Activated T-helper 1 cell treated with Interleukin-2 at 50 U/mL for 16 hours (primary cell): ENCODE measurements around the gene CACNA1B.
"Not testable (repeated sequence)": the region's sequence is repeated elsewhere in the genome, so short reads cannot be mapped to it uniquely, and the experiment has no call there.

ENCODE experiments used
- DNase-seq: peaks from one replicate; pipeline ENCODE4 v3.0.0-alpha.2; 2020; ENCODE audit warnings: low read depth

The CACNA1B gene

DNA sequence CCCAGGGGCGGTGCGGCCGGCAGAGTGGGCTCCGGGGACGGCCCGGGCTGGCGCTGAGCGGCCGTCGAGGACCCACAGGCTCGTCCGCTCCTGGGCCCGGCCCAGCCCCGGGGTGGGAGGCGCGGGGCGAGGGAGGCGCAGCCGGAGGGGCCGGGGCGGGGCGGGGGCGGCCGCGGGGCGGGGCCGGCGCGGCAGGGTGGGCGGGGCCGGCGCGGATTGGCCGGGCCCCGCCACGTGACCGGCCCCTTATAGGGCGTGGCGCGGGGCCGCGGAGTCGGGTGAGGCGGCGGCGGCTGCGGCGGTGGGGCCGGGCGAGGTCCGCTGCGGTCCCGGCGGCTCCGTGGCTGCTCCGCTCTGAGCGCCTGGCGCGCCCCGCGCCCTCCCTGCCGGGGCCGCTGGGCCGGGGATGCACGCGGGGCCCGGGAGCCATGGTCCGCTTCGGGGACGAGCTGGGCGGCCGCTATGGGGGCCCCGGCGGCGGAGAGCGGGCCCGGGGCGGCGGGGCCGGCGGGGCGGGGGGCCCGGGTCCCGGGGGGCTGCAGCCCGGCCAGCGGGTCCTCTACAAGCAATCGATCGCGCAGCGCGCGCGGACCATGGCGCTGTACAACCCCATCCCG is at the start of gene CACNA1B:
Gene CACNA1B, plus strand, starts transcription at position 277 of the 617 bp plus-strand sequence. Its CDS starts 152 bp downstream, at position 429.
- DNase-seq = not testable (repeated sequence)

DNA sequence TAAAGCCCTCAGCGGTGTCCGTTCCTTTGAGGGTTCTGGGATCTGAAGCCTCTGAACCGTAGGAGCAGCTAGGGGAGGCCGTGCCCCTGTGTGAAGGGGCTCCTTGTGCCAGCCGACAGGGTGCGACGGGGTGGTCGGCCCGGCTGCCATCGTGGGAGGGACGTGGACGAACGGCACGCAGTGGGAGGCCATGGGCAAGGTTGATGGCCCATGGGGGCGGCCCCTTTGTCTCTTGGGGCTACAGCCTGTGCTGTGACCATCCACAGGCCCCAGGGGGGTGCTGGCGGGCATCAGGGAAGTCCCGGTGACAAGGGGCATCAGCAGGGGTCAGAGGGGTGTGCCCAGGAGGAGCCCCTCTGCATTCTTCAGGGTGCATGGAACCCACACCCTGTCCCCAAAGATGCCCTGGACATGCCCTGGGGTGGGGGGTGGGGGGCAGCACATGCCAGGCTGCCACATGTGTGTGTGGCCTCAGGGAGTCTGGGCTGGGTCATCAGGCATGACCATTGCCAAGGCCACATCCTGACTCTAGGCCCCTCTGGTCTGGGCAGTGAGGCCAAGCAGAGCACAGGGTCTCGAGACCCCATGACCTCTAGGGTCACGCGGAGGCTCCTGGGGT is 49.6 kb upstream of the CACNA1B start:
- no peak for DNase-seq

DNA sequence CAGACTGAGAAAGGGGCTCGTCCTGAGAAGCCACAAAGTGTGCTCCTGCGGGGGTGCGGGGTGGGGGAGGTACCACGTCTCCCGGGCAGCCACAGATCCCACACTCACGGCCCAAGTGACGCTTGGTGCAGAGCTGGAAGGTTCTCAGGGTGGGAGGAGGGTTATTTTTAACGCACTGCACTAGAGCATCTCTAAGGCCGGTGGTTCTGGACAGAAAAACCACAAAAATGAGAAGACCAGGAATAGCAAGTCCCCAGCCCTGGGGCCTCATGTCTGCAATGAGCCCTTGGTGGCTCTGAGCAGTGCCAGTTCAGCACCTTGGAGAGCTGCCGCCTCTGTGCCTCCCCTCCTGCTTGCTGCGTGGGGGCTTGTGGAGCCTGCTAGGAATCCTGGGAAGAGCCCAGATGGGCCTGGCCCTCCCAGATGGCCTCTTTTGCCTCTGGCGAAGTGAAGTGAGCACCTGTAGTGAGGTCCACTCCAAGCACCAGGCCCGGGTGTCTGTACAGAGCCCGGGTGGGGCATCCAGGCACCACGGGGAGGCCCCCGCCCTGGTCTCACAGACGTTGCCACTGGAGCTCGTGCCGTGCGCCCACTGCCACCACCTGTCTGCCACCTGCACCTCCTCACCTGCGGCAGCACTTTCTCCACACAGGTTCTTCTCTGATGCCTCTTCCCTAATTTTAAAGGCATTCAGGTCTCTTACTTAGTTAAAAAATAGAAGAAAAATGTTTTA is 48.9 kb upstream of the CACNA1B start:
- DNase-seq = no peak

DNA sequence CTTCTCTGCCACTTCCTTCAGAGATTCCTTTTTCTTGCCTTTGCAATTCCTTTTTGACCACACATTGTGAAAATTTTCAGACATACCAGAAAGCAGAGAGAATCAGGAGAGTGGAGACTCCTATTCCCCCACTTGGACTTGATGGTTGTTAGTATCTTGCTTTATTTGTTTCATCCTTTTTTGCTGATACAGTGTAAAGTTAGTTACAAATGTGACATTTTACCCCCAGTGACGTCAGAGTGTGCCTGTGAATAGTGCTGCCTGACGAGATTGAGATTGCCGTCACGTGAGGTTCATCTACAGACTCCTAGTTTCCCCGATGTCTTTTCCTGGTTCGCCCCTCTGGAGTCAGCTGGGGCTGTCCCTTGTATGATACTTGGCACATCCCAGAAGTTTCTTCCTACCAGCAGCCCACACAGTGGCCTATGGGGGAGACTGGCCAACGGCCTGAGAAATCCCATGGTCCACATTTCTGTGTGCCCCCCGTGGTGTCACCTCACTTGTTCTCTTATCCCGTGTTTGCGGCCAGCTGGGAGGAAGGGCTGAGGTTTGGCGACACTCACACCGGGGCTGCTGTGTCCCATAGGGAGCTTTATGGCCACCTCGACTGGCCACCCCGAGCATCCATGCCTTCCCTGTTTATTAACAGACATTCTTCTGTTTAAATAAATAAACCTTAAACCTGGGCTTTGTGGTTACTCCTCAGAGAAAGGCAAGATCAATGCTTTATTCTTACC is 48.2 kb upstream of the CACNA1B start:
- DNase-seq = no peak

DNA sequence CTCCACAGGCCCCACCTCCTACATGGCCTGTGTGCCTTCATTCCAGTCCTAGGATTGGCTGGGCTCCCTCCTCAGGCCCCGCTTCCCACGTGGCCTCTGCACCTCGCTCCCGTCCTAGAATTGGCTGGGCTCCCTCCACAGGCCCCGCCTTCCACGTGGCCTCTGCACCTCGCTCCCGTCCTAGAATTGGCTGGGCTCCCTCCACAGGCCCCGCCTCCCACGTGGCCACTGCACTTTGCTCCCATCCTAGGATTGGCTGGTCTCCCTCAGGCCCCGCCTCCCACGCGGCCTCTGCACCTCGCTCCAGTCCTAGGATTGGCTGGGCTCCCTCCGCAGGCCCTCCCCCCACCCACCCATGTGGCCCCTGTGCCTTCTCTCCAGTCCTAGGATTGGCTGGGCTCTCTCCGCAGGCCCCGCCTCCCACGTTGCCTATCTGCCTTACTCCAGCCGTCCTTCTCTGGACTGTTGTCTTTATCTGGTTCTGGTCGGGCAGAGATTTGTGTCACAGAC is 45.3 kb upstream of the CACNA1B start:
- DNase-seq = no peak

DNA sequence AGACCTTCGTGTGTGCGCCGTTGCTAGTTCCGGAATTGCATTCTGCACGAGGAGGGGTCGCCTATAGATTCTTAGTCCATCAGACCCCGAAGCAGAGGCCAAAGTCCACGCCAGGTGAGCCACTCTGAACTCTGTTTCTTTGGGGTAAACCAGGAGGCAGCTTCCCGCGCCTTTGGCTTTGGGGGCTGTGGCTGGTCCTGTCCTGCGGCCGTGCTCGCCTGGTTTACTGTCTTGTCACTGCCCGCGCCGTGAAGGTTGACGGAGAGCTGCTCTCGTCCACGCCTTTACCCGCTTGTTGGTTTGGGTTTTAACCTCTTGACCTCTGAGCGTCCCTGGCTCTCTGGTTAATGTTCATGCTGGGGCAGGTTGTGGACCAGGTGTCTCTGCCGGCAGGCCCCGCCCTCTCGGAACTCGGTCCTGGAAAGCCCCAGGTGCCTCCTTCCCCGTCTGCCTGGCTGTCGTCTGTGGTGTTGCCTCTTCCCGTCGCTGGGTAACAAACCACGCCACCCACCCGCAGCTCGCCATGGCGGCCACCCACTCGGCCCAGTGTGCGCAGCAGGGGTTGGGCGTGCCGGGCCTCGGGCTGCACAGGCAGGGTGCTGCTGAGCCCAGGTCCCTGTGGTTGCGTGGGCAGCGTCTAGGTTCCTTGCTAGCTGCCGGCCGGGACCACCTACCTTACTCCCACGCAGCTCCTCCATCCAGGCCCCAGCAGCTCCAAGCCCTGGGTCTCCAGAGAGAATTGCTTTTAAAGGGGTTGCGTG is 44.6 kb upstream of the CACNA1B start:
- DNase-seq = no peak

DNA sequence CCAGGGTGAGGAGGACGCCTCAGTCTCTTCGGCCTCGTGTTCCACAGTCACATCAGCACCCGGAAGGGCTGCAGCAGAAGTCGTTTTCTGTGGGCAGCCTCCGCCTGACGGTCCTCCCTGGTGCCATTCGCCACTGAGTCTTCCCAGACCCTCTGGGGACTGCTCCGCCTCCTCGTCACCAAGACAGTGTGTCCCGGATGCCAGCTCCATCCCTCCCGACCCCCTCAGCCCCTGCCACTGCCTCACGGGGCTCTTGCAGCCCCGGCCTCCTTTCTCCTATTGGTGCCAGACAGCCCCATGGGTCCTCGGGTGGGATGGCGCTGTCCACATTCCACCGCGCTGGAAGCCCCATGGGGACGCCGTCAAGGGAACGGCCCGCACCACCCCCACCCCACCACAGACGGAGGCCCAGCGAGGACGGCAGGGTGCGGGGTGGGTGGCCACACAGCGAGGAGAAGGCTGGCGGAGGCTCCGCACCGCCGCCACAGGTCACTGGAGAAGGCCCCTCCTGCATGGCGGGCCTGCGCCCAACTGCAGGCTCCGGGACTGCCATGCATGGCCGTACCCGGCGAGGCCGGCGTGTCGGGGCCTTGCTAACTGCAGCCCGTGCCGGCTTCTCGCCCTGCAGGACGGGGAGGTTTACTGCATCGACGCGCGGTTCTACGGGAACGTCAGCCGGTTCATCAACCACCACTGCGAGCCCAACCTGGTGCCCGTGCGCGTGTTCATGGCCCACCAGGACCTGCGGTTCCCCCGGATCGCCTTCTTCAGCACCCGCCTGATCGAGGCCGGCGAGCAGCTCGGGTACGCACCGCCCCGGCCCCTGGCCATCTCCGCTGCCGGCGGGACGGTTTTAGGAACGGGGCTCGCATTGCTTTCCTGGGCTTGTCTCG is 43.6 kb upstream of the CACNA1B start:
- no peak for DNase-seq

DNA sequence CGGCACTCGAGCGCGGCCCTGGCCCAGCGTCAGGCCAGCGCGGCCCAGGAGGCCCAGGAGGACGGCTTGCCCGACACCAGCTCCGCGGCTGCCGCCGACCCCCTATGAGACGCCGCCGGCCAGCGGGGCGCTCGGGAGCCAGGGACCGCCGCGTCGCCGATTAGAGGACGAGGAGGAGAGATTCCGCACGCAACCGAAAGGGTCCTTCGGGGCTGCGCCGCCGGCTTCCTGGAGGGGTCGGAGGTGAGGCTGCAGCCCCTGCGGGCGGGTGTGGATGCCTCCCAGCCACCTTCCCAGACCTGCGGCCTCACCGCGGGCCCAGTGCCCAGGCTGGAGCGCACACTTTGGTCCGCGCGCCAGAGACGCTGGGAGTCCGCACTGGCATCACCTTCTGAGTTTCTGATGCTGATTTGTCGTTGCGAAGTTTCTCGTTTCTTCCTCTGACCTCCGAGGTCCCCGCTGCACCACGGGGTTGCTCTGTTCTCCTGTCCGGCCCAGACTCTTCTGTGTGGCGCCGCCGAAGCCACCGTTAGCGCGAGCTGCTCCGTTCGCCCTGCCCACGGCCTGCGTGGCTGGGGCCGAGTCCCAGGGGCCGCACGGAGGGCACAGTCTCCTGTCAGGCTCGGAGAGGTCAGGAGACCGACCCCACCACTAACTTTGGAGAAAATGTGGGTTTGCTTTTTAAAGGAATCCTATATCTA is 42.6 kb upstream of the CACNA1B start:
- no peak for DNase-seq

DNA sequence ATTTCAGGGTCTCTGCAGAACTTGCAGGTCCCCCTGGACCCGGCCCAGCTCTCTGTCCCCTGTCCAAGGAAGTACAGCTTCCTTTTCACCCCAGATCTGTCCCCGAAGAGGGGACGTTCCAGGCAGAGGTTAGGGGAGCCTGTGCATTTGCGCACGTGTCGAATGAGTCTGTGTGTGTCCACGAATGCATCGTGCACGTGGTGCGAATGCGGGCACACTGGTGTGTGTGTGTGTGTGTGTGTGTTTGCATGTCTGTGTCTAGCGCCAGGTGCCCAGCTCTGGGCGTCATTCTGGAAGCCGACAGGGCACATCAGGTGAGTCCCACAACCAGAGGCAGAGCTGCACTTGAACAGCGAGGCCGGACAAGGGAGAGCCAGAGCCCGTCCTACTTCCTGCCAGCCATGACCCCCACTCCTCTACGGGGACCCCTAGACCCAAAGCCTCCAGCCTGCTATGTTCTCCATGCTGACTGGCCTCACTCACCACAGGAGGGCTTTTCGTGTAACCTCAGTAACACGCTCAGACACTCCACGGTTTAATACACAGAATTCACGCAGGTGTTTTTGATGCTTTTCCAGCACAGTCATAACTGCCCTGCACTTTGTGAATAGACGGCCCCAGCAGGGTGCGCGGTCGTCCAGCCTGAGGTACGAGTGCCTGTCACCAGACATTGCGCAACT is 41.3 kb upstream of the CACNA1B start:
- DNase-seq = no peak

DNA sequence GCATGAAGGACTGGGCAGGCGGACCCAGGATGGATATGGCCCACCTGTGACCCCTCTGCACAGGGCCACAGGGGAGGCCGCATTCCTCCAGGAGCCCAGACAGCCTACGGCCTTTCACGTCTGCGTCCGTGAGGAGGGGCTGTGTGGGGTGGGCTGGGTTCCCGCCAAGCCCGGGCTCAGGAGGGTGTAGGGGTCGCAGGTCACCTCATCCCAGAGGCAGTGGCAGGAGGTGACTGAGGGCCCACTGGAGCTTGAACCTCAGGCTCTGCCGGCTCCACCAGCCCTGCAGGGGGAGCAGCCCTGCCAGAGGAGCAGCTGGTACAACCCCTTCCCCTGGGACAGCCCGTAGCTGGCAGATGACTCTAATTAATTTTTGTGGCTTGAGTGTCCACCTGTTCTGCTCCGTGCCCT is 40.7 kb upstream of the CACNA1B start:
- no peak for DNase-seq

DNA sequence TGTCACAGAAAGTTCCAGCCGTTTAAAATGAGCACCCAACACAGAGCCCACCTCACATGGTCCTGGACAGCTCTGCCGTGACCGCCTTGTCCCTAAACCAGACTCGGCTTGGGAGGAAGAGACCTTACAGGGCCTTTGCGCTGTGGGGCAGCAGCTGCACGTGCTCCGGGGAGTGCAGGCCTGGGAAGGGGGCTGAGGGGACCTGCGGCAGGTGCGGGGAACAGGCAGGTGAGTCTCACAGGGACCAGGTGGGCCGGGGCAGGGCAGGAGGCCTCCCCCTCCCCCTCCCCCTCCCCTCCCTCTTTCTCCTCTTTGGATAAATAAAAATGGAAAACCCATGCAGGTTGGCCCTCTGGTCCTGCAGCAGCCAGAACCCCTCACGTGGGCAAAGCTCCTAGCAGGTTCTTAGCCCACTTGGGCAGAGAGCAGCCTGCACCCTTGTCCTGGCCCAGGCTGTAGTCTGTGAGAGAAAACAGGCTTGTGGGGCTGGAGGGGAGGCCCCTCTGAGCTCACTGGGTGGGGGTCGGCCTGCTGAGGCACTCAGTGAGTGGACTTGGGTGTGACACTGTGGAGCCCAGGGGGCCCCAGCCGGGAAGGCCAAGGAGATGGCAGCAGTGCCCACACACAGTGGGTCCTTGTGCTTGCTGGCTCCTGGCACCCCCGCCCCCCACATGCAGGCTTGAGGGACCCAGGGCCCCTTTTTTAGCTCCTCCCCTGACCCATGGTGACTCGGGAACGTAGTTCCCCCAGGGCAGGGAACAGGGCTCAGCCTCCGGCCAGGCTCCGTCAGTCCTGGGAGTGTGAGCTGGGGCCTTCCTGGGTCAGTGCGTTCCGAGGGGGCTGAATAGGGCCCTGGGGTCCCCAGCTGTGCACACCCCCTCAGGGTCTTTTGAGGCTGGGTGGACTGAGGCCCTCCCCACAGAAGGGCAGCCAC is 40.0 kb upstream of the CACNA1B start:
- DNase-seq = no peak

DNA sequence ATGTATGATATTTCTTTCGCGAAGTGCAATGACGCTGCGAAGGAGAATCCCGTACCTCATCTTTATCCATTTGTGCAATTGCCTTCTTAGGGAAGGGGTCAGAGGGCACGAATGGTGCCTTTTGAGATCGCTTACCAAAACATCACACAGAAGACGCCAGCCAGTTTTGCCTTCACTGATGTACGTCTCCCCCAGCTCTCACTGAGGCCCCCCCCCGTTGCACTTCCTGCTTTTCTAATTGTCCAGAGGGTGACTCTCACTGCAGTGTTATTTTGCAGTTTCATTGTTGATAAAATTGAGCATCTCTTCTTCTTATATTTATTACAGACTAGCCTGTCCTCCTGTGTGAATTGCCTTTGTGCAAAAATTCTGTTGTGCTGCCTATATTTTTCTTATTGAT is 39.0 kb upstream of the CACNA1B start:
- DNase-seq = no peak

DNA sequence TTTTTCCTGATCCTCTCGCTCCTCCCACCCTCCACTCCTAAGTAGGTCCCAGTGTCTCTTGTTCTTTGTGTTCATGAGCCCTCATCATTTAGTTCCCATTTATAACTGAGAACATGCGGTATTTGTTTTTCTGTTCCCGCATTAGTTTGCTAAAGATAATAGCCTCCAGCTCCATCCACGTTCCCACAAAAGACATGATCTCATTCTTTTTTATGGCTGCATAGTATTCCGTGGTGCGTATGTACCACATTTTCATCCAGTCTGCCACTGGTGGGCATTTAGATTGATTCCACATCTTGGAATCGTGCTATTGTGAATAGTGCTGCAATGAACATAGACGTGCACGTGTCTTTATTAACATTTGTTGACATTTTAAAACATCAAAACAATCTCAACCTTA is 34.2 kb upstream of the CACNA1B start:
- no peak for DNase-seq

DNA sequence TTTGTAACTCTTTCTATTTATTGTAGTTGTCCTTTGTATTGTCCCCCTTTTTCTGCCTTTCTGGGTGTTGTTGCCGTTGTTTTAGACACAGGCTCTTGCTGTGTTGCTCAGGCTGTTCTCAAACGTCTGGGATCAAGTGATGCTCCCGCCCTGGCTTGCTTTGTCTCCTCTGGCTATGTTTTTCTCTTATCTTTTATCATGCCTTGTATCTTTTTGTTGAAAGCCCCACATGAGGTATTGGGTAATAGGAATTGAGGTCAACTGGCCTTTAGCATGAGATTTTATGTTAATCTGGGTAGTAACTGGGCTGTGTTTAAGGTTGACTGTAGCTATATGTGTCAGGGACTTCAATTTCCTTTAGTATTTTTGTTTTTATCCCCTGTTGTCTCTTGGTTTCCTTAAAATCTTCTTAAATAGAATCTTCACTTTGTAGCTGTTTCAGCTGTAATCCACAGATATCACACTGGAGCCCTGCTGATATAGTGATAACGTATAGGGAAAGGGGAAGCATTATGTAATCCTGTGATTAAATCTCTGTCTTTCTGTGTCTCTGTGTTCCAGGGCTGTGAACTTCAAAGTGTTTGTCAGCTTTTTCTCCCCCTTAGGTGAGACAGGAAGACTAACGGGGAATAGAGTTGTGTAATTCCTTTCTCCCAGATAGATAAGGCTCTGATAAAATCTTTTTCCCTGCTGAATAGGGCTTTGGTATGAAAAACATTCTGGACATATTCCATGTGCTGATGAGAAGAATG is 25.9 kb upstream of the CACNA1B start:
- no peak for DNase-seq

DNA sequence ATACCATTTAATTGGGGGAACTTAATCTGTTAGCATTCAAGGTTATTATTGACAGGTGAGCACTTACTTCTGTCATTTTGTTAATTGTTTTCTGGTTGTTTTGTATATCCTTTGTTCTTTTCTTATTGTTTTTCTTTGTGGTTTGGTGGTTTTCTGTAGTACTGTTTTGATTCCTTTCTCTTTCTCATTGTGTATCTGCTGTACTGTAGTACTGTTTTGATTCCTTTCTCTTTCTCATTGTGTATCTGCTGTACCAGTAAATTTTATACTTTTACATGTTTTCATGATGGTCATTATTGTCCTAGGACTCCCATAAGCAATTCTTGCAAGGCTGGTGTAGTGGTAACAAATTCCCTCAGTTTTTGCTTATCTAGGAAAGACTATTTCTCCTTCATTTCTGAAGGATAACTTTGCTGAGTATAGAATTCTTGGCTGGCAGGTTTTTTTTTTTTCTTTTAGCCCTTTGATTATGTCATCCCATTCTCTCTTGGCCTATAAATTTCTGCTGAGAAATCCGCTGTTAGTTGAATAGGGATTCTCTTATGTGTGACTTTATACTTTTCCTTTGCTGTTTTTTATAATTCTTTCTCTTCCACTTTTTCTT is 24.1 kb upstream of the CACNA1B start:
- no peak for DNase-seq

DNA sequence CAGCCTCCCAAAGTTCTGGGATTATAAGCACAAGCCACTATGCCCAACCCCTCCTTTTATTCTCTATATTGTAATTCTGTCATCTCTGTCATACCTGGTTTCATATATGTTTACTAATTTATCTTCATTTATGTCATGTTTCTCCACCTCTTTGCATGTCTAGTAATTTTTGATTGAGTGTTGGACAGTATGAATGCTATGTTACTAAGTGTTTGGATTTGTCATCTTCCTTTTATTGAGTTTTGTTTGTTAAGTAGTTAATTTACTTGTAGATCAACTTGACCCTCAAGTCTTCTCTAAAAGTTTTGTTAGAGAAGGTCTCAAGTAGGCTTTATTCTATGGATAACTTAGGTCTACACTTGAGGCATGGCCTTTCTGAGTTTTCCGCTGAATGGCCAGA is 17.2 kb upstream of the CACNA1B start:
- no peak for DNase-seq

DNA sequence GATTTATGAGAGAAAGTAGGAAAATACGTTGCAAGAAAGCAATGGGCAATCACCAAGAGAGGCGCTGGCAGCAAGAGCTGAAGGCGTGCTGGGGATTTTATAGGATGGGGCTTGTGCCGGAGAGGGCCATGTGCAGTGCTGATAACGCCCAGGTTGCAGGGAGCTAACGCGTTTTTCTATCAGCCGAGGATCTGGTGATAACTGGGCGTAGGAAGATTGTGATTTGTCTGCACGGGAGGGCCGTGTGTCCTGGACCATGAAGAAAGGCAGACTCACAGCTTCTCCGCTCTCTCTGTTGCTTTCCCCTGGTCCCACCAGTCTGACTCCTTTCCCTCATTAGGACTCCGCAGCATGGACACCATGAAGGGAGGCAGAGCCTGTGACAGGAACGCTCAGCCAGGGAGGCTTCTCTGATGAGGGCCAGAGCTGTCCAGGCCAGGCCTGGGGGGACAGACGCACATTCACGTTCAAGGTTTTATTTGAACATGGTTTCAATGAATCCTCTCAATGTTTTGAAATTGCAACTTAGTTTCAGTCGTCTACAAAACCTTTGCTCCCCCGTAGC is 11.9 kb upstream of the CACNA1B start:
- no peak for DNase-seq
